ENCODE data around the gene ITPR3. TPM values are rescaled to one million over a fixed set of nuclear protein-coding genes. Genes with fewer than 3 reads are reported as not detected.

ITPR3 gene
- total RNA-seq, 2 donors from 2014 or later = 21.8 to 99.1 TPM

DNA sequence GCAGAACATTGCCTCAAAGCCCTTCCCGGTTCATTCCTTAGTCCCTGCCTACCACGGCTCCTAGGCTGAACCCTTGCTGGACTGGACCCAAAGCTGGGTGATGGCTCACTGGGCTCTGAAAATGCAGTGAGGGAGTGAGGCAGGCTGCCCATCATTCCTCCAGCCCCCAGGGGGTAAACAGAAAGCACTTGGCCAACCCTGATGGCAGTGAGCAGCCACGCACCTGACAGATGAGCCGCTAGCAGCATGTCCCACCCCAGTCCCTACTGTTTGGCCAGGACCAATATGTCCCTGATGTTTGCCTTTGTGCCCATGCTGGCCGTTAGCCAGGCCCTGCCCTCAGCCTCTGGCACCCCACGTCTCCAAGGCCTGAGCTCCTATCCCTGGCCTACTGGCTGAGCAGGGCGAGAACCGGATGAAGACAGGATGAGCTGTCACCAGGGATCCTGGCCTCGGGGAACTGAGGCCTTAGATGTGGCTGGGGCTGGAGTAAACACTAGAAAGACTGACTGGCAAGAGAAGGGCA lies 21.6 kb upstream of the ITPR3 start:
- Histone ChIP-seq H3K27me3 (replicated peaks; ENCODE audit: insufficient read depth) (no peaks in the 10 kb centered on the region), H3K4me1 (replicated peaks) (no peaks in the 10 kb centered on the region), H3K4me3 (no peak overlapping the region), H3K9me3 (no peaks in the 10 kb centered on the region), H3K27ac (no peak overlapping the region), H3K36me3 (no peaks in the 10 kb centered on the region)
- TF ChIP-seq, protein P1, sequence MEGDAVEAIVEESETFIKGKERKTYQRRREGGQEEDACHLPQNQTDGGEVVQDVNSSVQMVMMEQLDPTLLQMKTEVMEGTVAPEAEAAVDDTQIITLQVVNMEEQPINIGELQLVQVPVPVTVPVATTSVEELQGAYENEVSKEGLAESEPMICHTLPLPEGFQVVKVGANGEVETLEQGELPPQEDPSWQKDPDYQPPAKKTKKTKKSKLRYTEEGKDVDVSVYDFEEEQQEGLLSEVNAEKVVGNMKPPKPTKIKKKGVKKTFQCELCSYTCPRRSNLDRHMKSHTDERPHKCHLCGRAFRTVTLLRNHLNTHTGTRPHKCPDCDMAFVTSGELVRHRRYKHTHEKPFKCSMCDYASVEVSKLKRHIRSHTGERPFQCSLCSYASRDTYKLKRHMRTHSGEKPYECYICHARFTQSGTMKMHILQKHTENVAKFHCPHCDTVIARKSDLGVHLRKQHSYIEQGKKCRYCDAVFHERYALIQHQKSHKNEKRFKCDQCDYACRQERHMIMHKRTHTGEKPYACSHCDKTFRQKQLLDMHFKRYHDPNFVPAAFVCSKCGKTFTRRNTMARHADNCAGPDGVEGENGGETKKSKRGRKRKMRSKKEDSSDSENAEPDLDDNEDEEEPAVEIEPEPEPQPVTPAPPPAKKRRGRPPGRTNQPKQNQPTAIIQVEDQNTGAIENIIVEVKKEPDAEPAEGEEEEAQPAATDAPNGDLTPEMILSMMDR (IDR thresholded peaks at IDR 0.05) = no peak
- TF ChIP-seq POLR2A (IDR thresholded peaks at IDR 0.05) = no peak
- TF ChIP-seq POLR2AphosphoS5 (IDR thresholded peaks at IDR 0.05) = no peak
- no peak for DNase-seq (ENCODE audit: low spot score)
- intact Hi-C loops (cut with DNase I) = no loop called here
- WGBS = 35% methylated on average over 9 of the region's 9 CpGs

DNA sequence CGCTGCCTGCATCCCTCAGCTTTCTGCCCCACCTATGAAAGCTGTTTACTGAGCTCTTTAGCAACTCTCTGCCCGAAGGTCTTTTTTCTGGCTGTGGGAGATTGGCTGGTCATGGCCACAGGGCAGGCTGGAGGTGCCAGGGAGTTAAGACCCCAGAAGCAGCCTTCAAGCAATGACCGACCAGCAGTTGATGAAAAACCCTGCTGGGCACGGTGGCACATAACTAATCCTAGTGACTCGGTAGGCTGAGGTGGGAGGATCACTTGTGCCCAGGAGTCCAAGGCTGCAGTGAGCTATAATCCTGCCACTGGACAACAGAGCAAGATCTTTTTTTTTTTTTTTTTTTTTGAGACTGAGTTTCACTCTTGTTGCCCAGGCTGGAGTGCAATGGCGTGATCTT lies 20.4 kb upstream of the ITPR3 start:
- DNase-seq (ENCODE audit: low spot score) = no peak
- 94% methylated on average over 6 of the region's 6 CpGs for WGBS
- Histone ChIP-seq H3K4me3 (no peak overlapping the region), H3K4me1 (replicated peaks) (no peaks in the 10 kb centered on the region), H3K27ac (no peak overlapping the region), H3K36me3 (no peaks in the 10 kb centered on the region), H3K27me3 (replicated peaks; ENCODE audit: insufficient read depth) (no peaks in the 10 kb centered on the region), H3K9me3 (no peaks in the 10 kb centered on the region)
- intact Hi-C loops (cut with DNase I) = no loop called here
- TF ChIP-seq POLR2AphosphoS5 (IDR thresholded peaks at IDR 0.05) = no peak
- no peak for TF ChIP-seq POLR2A (IDR thresholded peaks at IDR 0.05)

DNA sequence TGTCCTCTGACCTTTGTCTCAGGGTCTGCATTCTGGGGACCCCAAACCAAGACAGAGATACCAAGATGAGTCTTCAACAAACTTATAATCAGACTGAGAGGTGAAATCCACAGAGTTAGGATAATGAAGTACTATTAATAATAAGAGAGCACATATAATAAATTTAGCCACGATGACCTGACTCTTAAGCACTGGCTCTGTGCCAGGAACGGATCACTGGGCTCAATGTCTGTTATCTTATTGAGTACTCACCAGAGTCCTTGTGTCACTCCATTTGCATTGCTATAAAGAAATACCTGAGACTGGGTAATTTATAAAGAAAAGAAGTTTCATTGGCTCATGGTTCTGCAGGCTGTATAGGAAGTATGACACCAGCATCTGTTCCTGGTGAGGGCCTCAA lies 18.9 kb upstream of the ITPR3 start:
- no peaks in the 10 kb centered on the region for H3K9me3 ChIP-seq
- no peak overlapping the region for H3K4me3 ChIP-seq
- no peak overlapping the region for H3K27ac ChIP-seq
- intact Hi-C loops (cut with DNase I) = no loop called here
- TF ChIP-seq, protein P1 (IDR thresholded peaks at IDR 0.05) = no peak
- TF ChIP-seq POLR2A (IDR thresholded peaks at IDR 0.05) (no peak), POLR2AphosphoS5 (IDR thresholded peaks at IDR 0.05) (no peak)
- H3K36me3 ChIP-seq = no peaks in the 10 kb centered on the region
- WGBS = 17% methylated on average over 2 of the region's 2 CpGs
- H3K4me1 ChIP-seq (replicated peaks) = no peaks in the 10 kb centered on the region
- DNase-seq (ENCODE audit: low spot score) = no peak
- H3K27me3 ChIP-seq (replicated peaks; ENCODE audit: insufficient read depth) = no peaks in the 10 kb centered on the region

DNA sequence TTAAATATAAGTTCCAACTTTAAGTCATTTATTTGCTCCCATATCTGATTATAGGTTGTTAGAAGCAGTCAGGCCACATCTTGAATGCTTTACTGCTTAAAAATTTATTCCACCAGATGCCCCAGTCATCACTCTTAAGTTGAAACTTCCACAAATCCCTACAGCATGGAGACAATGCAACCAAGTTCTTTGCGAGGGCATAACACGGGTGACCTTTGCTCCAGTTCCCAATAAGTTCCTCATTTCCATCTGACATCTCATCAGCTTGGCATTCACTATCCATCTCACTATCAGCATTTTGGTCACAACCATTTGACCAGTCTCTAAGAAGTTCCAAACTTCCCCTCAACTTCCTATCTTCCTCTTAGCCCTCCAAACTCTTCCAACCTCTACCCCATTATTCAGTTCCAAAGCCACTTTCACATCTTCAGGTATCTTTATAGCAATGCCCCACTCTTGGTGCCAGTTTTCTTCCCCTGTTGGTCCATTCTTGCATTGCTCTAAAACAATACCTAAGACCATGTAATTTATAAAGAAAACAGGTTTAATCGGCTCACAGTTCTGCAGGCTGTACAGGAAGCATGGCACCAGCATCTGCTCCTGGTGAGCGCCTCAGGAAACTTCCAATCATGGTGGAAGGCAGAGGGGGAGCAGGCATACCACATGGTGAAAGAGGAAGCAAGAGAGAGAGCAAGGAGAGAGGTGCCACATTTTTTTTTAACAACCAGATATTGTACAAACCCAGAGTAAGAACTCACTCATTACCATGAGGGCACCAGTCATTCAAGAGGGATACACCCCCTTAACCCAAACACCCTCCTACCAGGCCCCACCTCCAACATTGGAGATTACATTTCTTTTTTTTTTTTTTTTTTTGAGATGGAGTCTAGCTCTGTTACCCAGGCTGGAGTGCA lies 15.9 kb upstream of the ITPR3 start:
- H3K27ac ChIP-seq = no peak overlapping the region
- no peaks in the 10 kb centered on the region for H3K36me3 ChIP-seq
- DNase-seq (ENCODE audit: low spot score) = no peak
- H3K4me1 ChIP-seq (replicated peaks) = no peaks in the 10 kb centered on the region
- intact Hi-C loops (cut with DNase I) = no loop called here
- H3K9me3 ChIP-seq = no peaks in the 10 kb centered on the region
- no peak overlapping the region for H3K4me3 ChIP-seq
- WGBS = 94% methylated on average over 4 of the region's 4 CpGs
- H3K27me3 ChIP-seq (replicated peaks; ENCODE audit: insufficient read depth) = no peaks in the 10 kb centered on the region
- TF ChIP-seq, protein P1 (IDR thresholded peaks at IDR 0.05) = no peak
- TF ChIP-seq POLR2AphosphoS5 (IDR thresholded peaks at IDR 0.05) (no peak), POLR2A (IDR thresholded peaks at IDR 0.05) (no peak)

DNA sequence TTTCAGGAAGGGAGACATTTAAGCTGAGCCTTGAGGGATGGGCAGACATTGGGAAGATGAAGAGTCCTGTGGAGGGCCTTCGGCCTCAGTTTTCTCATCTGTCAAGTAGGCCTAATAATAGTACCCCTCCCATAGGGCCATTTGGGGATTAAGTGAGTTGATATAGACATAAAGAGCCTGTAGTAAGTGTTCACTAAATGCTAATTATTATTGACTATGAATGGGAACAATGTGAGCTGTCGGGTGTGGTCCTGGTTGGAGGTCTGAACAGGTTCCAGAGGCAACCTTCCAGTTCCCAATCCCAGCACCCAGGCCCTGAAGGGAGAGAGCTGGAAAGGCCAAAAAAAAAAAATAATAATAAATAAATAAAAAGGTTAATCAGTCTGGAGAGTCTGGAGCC lies 14.5 kb upstream of the ITPR3 start:
- intact Hi-C loops (cut with DNase I) = no loop called here
- H3K9me3 ChIP-seq = no peaks in the 10 kb centered on the region
- no peak overlapping the region for H3K27ac ChIP-seq
- no peaks in the 10 kb centered on the region for H3K36me3 ChIP-seq
- no peak for TF ChIP-seq POLR2AphosphoS5 (IDR thresholded peaks at IDR 0.05)
- TF ChIP-seq POLR2A (IDR thresholded peaks at IDR 0.05) = no peak
- TF ChIP-seq, protein P1 (IDR thresholded peaks at IDR 0.05) = no peak
- 84% methylated on average over 2 of the region's 2 CpGs for WGBS
- H3K4me3 ChIP-seq = no peak overlapping the region
- H3K4me1 ChIP-seq (replicated peaks) = no peaks in the 10 kb centered on the region
- no peak for DNase-seq (ENCODE audit: low spot score)
- no peaks in the 10 kb centered on the region for H3K27me3 ChIP-seq (replicated peaks; ENCODE audit: insufficient read depth)

Data from prostate gland (tissue), 2 donors.